Right atrium auricular region (tissue), 2 donors: Measurements from ENCODE around the gene FGD3. TPM values are rescaled to one million over a fixed set of nuclear protein-coding genes. Genes with fewer than 3 reads are reported as not detected.

Experiments
- DNase-seq: peaks from one replicate; pipeline ENCODE4 v3.0.0-alpha.2; 2019; ENCODE audit warnings: low spot score
- H3K27ac ChIP-seq, 2 donors: fragments of 200-600 bp; sonication (generic); 1 replicate in 1 of 2; 2 replicates in 1 of 2; pipeline ENCODE4 v1.5.1; 2016 to 2019
- H3K27me3 ChIP-seq, 2 donors: fragments of 200-600 bp; sonication (generic); one replicate each; pipeline versions ENCODE4 v1.5.1 to v1.6.0; 2017 to 2019
- H3K36me3 ChIP-seq: fragments of 200-600 bp; sonication (generic); one replicate; pipeline ENCODE4 v1.5.1; 2016
- H3K4me1 ChIP-seq, 2 donors: fragments of 200-600 bp; sonication (generic); one replicate each; pipeline versions ENCODE4 v1.5.1 to v1.6.0; 2017 to 2019
- H3K4me3 ChIP-seq, 2 donors: fragments of 200-600 bp; sonication (generic); 1 replicate in 1 of 2; 2 replicates in 1 of 2; pipeline ENCODE4 v1.5.1; 2017 to 2019; ENCODE audit warnings: mild to moderate bottlenecking in 1 of 2, moderate library complexity in 1 of 2
- H3K9me3 ChIP-seq, 2 donors: fragments of 200-600 bp; sonication (generic); one replicate each; pipeline ENCODE4 v1.5.1; 2019
- CTCF ChIP-seq, 2 donors: fragments of 200-600 bp; sonication (generic); IDR thresholded peaks; one replicate each; pipeline ENCODE4 v1.5.1; 2019; ENCODE audit warnings: antibody characterized with exemption in 2 of 2
- total RNA-seq, 2 donors: library from RNA; depleted of rRNA; stranded (reverse); fragments of >200 nt; gene quantifications; one replicate each; pipeline ENCODE4 v1.1.0, GENCODE V29; 2016

The FGD3 gene
- total RNA-seq, 2 donors from 2014 or later, result 2.2 to 3.3 TPM

- no peak for TF ChIP-seq CTCF (IDR thresholded peaks at IDR 0.05)
- Histone ChIP-seq H3K4me3 (no peak overlapping the region), H3K27ac (no peak overlapping the region), H3K4me1 (no peaks in the 10 kb centered on the region), H3K9me3 (no peaks in the 10 kb centered on the region), H3K36me3 (no peaks in the 10 kb centered on the region), H3K27me3 (no peaks in the 10 kb centered on the region)
- DNase-seq, result peak; percentile 1
Measured at GRCh38 chr9:93009337-93010015, 62.2 kb downstream of the FGD3 start.

- no peak overlapping the region for H3K4me3 ChIP-seq
- H3K4me1 ChIP-seq, result no peaks in the 10 kb centered on the region
- DNase-seq, result peak; percentile 51
- no peaks in the 10 kb centered on the region for H3K9me3 ChIP-seq
- H3K36me3 ChIP-seq, result no peaks in the 10 kb centered on the region
- no peaks in the 10 kb centered on the region for H3K27me3 ChIP-seq
- H3K27ac ChIP-seq, result no peak overlapping the region
- no peak for TF ChIP-seq CTCF (IDR thresholded peaks at IDR 0.05)
Measured at GRCh38 chr9:93010056-93010455, 62.7 kb downstream of the FGD3 start.

GRCh38 chr9:93010704-93011103 lies 63.4 kb downstream of the FGD3 start:
- no peaks in the 10 kb centered on the region for H3K4me1 ChIP-seq
- H3K36me3 ChIP-seq, result no peaks in the 10 kb centered on the region
- no peaks in the 10 kb centered on the region for H3K27me3 ChIP-seq
- TF ChIP-seq CTCF (IDR thresholded peaks at IDR 0.05), result no peak
- H3K27ac ChIP-seq, result no peak overlapping the region
- no peak overlapping the region for H3K4me3 ChIP-seq
- no peaks in the 10 kb centered on the region for H3K9me3 ChIP-seq
- DNase-seq, result peak; percentile 50

- TF ChIP-seq CTCF (IDR thresholded peaks at IDR 0.05), result no peak
- no peak for DNase-seq
- Histone ChIP-seq H3K36me3 (no peaks in the 10 kb centered on the region), H3K9me3 (no peaks in the 10 kb centered on the region), H3K4me1 (no peaks in the 10 kb centered on the region), H3K4me3 (no peak overlapping the region), H3K27me3 (no peaks in the 10 kb centered on the region), H3K27ac (no peak overlapping the region)
Measured at GRCh38 chr9:93011114-93011513, 63.8 kb downstream of the FGD3 start.

- H3K4me3 ChIP-seq, result no peak overlapping the region
- H3K27ac ChIP-seq, result no peak overlapping the region
- no peaks in the 10 kb centered on the region for H3K4me1 ChIP-seq
- no peaks in the 10 kb centered on the region for H3K27me3 ChIP-seq
- no peak for DNase-seq
- no peaks in the 10 kb centered on the region for H3K9me3 ChIP-seq
- H3K36me3 ChIP-seq, result no peaks in the 10 kb centered on the region
- TF ChIP-seq CTCF (IDR thresholded peaks at IDR 0.05), result no peak
Measured at GRCh38 chr9:93012963-93013855, 65.9 kb downstream of the FGD3 start.
